HepG2 (cell line): ENCODE results near the gene EPN2. TPM values are rescaled to one million over a fixed set of nuclear protein-coding genes. Genes with fewer than 3 reads are reported as not detected.
A peak's percentile ranks its signal among the peaks of the same experiment; 100 is the strongest.
"Not testable (repeated sequence)": the region's sequence is repeated elsewhere in the genome, so short reads cannot be mapped to it uniquely, and the experiment has no call there.

Experiments used
- ATAC-seq: fragments of 200-7000 bp; cut with Tn5 transposase; 3 replicates; pipeline ENCODE4 v1.9.1; 2020; ENCODE audit warnings: mild to moderate bottlenecking, moderate library complexity
- BruUV-seq: library from RNA; stranded (reverse); fragments of 400-500 nt; replicated peaks from 2 replicates; lab custom pipeline; 2021; lab: Mats Ljungman, UMichigan
- CTCF ChIA-PET: fragments of 300-600 bp; formaldehyde crosslinking; extraction: SDS; loops from one replicate; lab custom pipeline; 2021; ENCODE audit warnings: low total read pairs, inconsistent platforms, low intra/inter-chr PET ratio; lab: Yijun Ruan, JAX
- POLR2A ChIA-PET: fragments of 350-600 bp; sonication (Branson Sonifier 250); formaldehyde crosslinking; loops from one replicate; lab custom pipeline; 2020; ENCODE audit warnings: antibody characterized with exemption, inconsistent platforms; lab: Yijun Ruan, JAX
- DNase-seq: peaks from one replicate; pipeline ENCODE4 v3.0.0-alpha.2; 2015; ENCODE audit warnings: low spot score
- FAIRE-seq: peaks from 3 replicates; lab custom pipeline; 2011; peaks lifted over from hg19 to GRCh38; lab: Jason Lieb, UNC
- H2AFZ ChIP-seq: one replicate; pipeline ENCODE4 v1.6.1; 2011; ENCODE audit warnings: low read length, inconsistent platforms
- H3K27ac ChIP-seq: fragments of 300-600 bp; 3 replicates; pipeline ENCODE4 v1.8.0; 2011; ENCODE audit warnings: mixed run types, mild to moderate bottlenecking, mixed read lengths, low read length, inconsistent platforms; ENCODE audit not compliant: insufficient read depth; ENCODE audit errors: extremely low read length
- H3K27me3 ChIP-seq, 2 experiments: fragments of 200-600 bp in 1 of 2; 2 replicates in 1 of 2; 3 replicates in 1 of 2; pipeline versions ENCODE4 v1.6.0 to v1.8.0; 2011; ENCODE audit warnings: low read length in 2 of 2, mild to moderate bottlenecking in 2 of 2, moderate library complexity in 2 of 2, inconsistent platforms in 1 of 2; ENCODE audit not compliant: insufficient read depth in 2 of 2, control insufficient read depth in 1 of 2
- H3K36me3 ChIP-seq, 2 experiments: fragments of 200-600 bp in 1 of 2; replicated peaks in 1 of 2; 2 replicates in 1 of 2; 3 replicates in 1 of 2; pipeline versions ENCODE4 v1.5.1 to v1.8.0; 2011; ENCODE audit warnings: low read length in 2 of 2, inconsistent platforms in 1 of 2; ENCODE audit not compliant: insufficient read depth in 2 of 2, control insufficient read depth in 1 of 2
- H3K4me1 ChIP-seq: 2 replicates; pipeline ENCODE4 v1.5.1; 2012; ENCODE audit warnings: low read length, inconsistent platforms; ENCODE audit not compliant: insufficient read depth
- H3K4me2 ChIP-seq: 2 replicates; pipeline ENCODE4 v1.6.0; 2011; ENCODE audit warnings: low read depth, low read length, inconsistent platforms
- H3K4me3 ChIP-seq, 3 experiments: fragments of 200-600 bp in 1 of 3; sonication (generic), shearing (Covaris generic) in 1 of 3; replicated peaks in 1 of 3; 2 replicates each; pipeline ENCODE4 v1.5.1; 2011 to 2016; ENCODE audit warnings: low read length in 3 of 3, inconsistent platforms in 2 of 3, low read depth in 2 of 3, mild to moderate bottlenecking in 2 of 3, control low read depth in 1 of 3, mixed read lengths in 1 of 3; ENCODE audit not compliant: insufficient read depth in 1 of 3
- H3K79me2 ChIP-seq: one replicate; pipeline ENCODE4 v1.6.1; 2011; ENCODE audit warnings: low read length, inconsistent platforms; ENCODE audit not compliant: insufficient read depth
- H3K9ac ChIP-seq: 2 replicates; pipeline ENCODE4 v1.6.0; 2011; ENCODE audit warnings: mild to moderate bottlenecking, low read depth, low read length, inconsistent platforms; ENCODE audit not compliant: insufficient read depth
- H3K9me3 ChIP-seq: 2 replicates; pipeline ENCODE4 v1.5.1; 2012; ENCODE audit warnings: mild to moderate bottlenecking, low read length
- H4K20me1 ChIP-seq: 2 replicates; pipeline ENCODE4 v1.6.0; 2011; ENCODE audit warnings: inconsistent platforms, mild to moderate bottlenecking, low read length, moderate library complexity; ENCODE audit not compliant: insufficient read depth
- ARNT2 ChIP-seq: sonication (generic); formaldehyde crosslinking; IDR thresholded peaks from 2 replicates; pipeline ENCODE4 v1.8.0; 2022; ENCODE audit warnings: mild to moderate bottlenecking, low read depth, missing genetic modification reagents, moderate library complexity
- HNRNPH1 ChIP-seq: fragments of 200-400 bp; formaldehyde crosslinking; optimal IDR thresholded peaks from 2 replicates; pipeline ENCODE3; 2017; ENCODE audit warnings: mild to moderate bottlenecking, low read depth, low read length
- KMT2B ChIP-seq: IDR thresholded peaks from 2 replicates; pipeline ENCODE4 v1.6.1; 2016; ENCODE audit warnings: missing genetic modification reagents, missing compliant biosample characterization
- MEF2D ChIP-seq: sonication (generic); formaldehyde crosslinking; IDR thresholded peaks from 2 replicates; pipeline ENCODE4 v1.5.1; 2020; ENCODE audit warnings: mild to moderate bottlenecking, missing genetic modification reagents
- RBFOX2 ChIP-seq: fragments of 200-400 bp; formaldehyde crosslinking; IDR thresholded peaks from 2 replicates; pipeline ENCODE4 v1.6.1; 2017; ENCODE audit warnings: low read depth, mild to moderate bottlenecking, low read length
- RBM22 ChIP-seq: fragments of 200-400 bp; formaldehyde crosslinking; optimal IDR thresholded peaks from 2 replicates; pipeline ENCODE3; 2017; ENCODE audit warnings: mild to moderate bottlenecking, low read length, moderate library complexity
- RELA ChIP-seq: sonication (generic); formaldehyde crosslinking; IDR thresholded peaks from 2 replicates; pipeline ENCODE4 v1.4.0; 2020; ENCODE audit warnings: missing genetic modification reagents
- TRIM24 ChIP-seq: sonication (generic); formaldehyde crosslinking; IDR thresholded peaks from 2 replicates; pipeline ENCODE4 v1.8.0; 2022; ENCODE audit warnings: mild to moderate bottlenecking, missing genetic modification reagents
- ZNF124 ChIP-seq: sonication (generic); formaldehyde crosslinking; IDR thresholded peaks from 2 replicates; pipeline ENCODE4 v1.4.0; 2020; ENCODE audit warnings: missing genetic modification reagents
- ZNF251 ChIP-seq: sonication (generic); formaldehyde crosslinking; IDR thresholded peaks from 2 replicates; pipeline ENCODE4 v1.9.0; 2021; ENCODE audit warnings: mild to moderate bottlenecking, missing genetic modification reagents
- ZNF446 ChIP-seq: sonication (generic); formaldehyde crosslinking; IDR thresholded peaks from 2 replicates; pipeline ENCODE4 v1.5.0; 2020; ENCODE audit warnings: mild to moderate bottlenecking, missing genetic modification reagents
- ZNF550 ChIP-seq: sonication (generic); formaldehyde crosslinking; IDR thresholded peaks from 2 replicates; pipeline ENCODE4 v1.4.0; 2020; ENCODE audit warnings: mild to moderate bottlenecking, missing genetic modification reagents, borderline replicate concordance
- ZNF879 ChIP-seq: sonication (generic); formaldehyde crosslinking; IDR thresholded peaks from 2 replicates; pipeline ENCODE4 v1.8.1; 2023; ENCODE audit warnings: missing genetic modification reagents
- ZSCAN29 ChIP-seq: sonication (generic); formaldehyde crosslinking; conservative IDR thresholded peaks from 2 replicates; pipeline ENCODE4 v1.4.0; 2020; ENCODE audit warnings: mild to moderate bottlenecking, missing genetic modification reagents
- WGBS: methylation state at CpG from one replicate; pipeline ENCODE4 v1.1.6; 2017; ENCODE audit warnings: low lambda C conversion rate; 5-methylcytosine and 5-hydroxymethylcytosine counted together
- in situ Hi-C: cut with HindIII; loops from 2 replicates; pipeline ENCODE4 v1.10.0; 2017; ENCODE audit warnings: low pct_unique_long_range_greater_than_20kb; ENCODE audit not compliant: extremely low pct_ligation_motif_present
- intact Hi-C: fragments of 100-400 bp; cut with micrococcal nuclease; formaldehyde crosslinking; loops from one replicate; pipeline ENCODE4 v1.10.0; 2022; ENCODE audit not compliant: unreplicated experiment
- polyA plus RNA-seq, 8 experiments: library from polyadenylated mRNA; depleted of rRNA in 3 of 8; stranded (reverse) in 7 of 8; unstranded in 1 of 8; fragments of >200 nt; fragmentation: Illumina TruSeq in 4 of 8; extraction: Trizol in 4 of 8; gene quantifications; 2 replicates each; pipeline versions ENCODE4 v1.2.1 to v1.2.3, GENCODE V29; 2011 to 2016; ENCODE audit warnings: low read depth in 4 of 8, missing spikeins in 1 of 8, mixed read lengths in 1 of 8; ENCODE audit not compliant: insufficient read depth in 1 of 8
- total RNA-seq, 5 experiments: library from RNA; depleted of rRNA; stranded (reverse); fragments of >200 nt; fragmentation: Illumina TruSeq; extraction: Trizol; gene quantifications; 2 replicates each; pipeline ENCODE4 v1.2.3, GENCODE V29; 2016; ENCODE audit warnings: low read depth in 1 of 5
- TF ChIP-seq, protein P1 (sequence below): sonication (generic); formaldehyde crosslinking; IDR thresholded peaks from 2 replicates; pipeline ENCODE4 v1.8.0; 2022; ENCODE audit warnings: missing genetic modification reagents, mild to moderate bottlenecking, moderate library complexity, borderline replicate concordance

EPN2 gene
- total and polyA plus RNA-seq, 2 of the 13 experiments (the other 11 are each of a cell fraction or from before 2014, with no cell fraction given) = 7.8 to 19.2 TPM

DNA sequence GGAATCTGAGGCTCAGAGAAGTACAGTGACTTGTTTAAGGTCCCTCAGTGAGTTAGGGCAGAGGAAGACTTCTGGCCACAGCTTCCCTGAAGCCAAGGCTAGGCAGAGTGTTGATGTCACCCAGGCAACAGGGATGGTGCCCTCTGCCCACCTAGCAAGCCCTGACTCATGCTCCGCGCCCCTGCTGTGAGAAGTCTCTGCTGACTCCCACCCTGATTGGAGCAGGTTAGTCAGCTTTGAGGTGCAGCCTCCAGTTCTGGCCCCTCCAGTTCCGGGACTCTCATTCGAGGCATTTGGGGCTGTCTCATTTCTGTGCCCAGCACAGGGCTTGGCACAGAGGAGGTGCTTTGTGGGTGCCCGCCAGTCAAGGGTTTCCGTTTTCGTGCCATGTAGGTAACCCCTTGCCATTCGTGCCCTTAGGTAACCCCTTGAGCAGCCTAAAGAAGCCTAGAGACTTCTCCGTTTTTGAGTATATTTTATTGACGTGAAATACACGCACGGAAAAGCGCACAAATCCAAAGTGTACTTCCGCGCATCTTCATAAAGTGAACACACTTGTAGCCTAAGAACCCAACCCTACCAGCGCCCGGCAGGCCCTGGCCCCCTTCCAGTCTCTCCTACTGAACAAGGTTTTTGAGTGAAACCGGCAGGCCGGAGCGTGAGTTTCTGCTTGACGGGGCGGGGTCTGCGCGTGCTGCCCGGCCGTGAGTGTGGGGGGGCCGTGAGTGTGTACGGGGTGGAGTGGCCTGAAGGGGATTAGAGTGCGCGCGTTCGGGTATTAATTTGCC lies 621 bp upstream of the EPN2 start:
- Histone ChIP-seq H3K79me2 (peaks cover 14% of the 10 kb centered on the region), H3K4me1 (peaks cover 31% of the 10 kb centered on the region), H3K4me3 (0 out of 6 replicates have a peak overlapping the region, but pooled peaks of 1 of the 3 experiments have one; percentile 96)
- H3K9ac ChIP-seq, H2AFZ ChIP-seq, H3K27me3 ChIP-seq, H3K9me3 ChIP-seq, H4K20me1 ChIP-seq, POLR2A ChIA-PET, H3K4me2 ChIP-seq, H3K27ac ChIP-seq, DNase-seq, H3K36me3 ChIP-seq, BruUV-seq, in situ Hi-C loops, CTCF ChIA-PET, intact Hi-C loops: not testable (repeated sequence)
- FAIRE-seq (peak; percentile 63), ATAC-seq (peak; percentile 58)
- no CpG with 5 or more reads among the region's 32 CpGs for WGBS

DNA sequence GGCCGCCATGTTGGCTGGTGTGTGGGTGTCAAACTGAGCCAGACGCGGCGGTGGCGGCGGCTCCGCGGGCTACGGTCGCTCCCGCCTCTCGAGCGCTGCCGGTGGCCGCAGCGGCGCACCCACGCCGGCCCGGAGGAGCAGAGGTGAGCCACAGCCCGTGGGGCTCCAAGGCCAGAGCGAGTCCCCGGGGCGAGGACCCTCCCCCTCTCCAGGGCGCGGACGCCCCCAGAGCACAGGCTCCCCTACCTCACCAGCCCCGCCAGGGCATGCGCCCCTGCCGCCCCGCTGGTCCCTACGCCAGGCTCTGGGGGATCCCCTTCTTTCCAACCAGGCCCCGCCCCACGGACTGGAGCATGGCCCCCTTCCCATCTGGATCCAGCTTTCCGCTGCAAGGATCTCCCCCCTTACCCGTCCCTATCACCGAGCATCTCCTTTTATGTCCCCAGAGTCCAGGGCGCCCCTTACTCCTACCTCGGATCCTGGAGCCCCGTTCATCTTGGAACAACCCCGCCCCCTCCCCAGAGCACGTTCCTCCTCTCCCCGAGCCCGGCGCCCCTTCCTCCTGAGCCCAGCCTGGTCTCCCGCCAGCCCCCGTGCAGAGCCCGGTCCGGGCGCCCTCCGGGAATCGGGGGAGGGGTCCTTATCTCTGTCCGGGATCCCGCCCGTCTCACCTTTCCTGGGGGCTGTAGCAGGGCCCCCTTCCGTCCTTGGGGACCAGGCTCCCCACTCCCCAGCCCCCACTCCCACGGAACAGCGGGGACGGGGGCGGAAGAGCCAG lies 412 bp downstream of the EPN2 start:
- H3K9me3 ChIP-seq = no peaks in the 10 kb centered on the region
- peak overlapping the region; percentile 86 for H3K9ac ChIP-seq
- ATAC-seq (peak; percentile 82), FAIRE-seq (no peak), DNase-seq (no peak)
- no peaks in the 10 kb centered on the region for H3K36me3 ChIP-seq
- H4K20me1 ChIP-seq = no peaks in the 10 kb centered on the region; the same call in 1 of the 2 replicates
- ChIA-PET CTCF (no interaction called here), POLR2A (interaction anchor here (1.4 kb wide), 1 partner anchor 12 kb away, joined by 3 read pairs; no protein-coding TSS in a partner anchor)
- H2AFZ ChIP-seq = no peak overlapping the region
- H3K79me2 ChIP-seq = peaks cover 20% of the 10 kb centered on the region
- no TSS peak for BruUV-seq
- peak overlapping the region; percentile 53 for H3K27ac ChIP-seq
- H3K4me2 ChIP-seq = peak overlapping the region; percentile 95
- H3K27me3 ChIP-seq = no peaks in the 10 kb centered on the region
- WGBS = 0% methylated on average over 17 of the region's 60 CpGs
- intact Hi-C loops = no loop called here
- H3K4me1 ChIP-seq = peaks cover 40% of the 10 kb centered on the region
- peak overlapping the region; percentile 74 to 96 (median 82) for H3K4me3 ChIP-seq
- in situ Hi-C loops = no loop called here
- TF ChIP-seq RELA (no peak), ZSCAN29 (CRISPR knock-in tag) (no peak), HNRNPH1 (no peak), RBFOX2 (peak; percentile 48), ARNT2 (CRISPR knock-in tag) (0 out of 2 replicates have a peak, but pooled peaks have one; percentile 6), MEF2D (CRISPR knock-in tag) (no peak), ZNF550 (no peak), ZNF879 (CRISPR knock-in tag) (no peak), ZNF251 (CRISPR knock-in tag) (no peak), KMT2B (no peak), ZNF124 (CRISPR knock-in tag) (no peak), ZNF446 (CRISPR knock-in tag) (0 out of 2 replicates have a peak, but pooled peaks have one; percentile 34), RBM22 (no peak), TRIM24 (CRISPR knock-in tag) (no peak)
- TF ChIP-seq, protein P1, sequence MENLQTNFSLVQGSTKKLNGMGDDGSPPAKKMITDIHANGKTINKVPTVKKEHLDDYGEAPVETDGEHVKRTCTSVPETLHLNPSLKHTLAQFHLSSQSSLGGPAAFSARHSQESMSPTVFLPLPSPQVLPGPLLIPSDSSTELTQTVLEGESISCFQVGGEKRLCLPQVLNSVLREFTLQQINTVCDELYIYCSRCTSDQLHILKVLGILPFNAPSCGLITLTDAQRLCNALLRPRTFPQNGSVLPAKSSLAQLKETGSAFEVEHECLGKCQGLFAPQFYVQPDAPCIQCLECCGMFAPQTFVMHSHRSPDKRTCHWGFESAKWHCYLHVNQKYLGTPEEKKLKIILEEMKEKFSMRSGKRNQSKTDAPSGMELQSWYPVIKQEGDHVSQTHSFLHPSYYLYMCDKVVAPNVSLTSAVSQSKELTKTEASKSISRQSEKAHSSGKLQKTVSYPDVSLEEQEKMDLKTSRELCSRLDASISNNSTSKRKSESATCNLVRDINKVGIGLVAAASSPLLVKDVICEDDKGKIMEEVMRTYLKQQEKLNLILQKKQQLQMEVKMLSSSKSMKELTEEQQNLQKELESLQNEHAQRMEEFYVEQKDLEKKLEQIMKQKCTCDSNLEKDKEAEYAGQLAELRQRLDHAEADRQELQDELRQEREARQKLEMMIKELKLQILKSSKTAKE (CRISPR knock-in tag) = no peak
